SU-DHL-6 (cell line): ENCODE measurements around the gene TLE6.

ENCODE experiments used
- H2AFZ ChIP-seq: fragments of 200-600 bp; sonication (generic); 2 replicates; pipeline ENCODE4 v1.6.1; 2014; ENCODE audit warnings: low read depth, mild to moderate bottlenecking, moderate library complexity, mixed read lengths, antibody characterized with exemption, low read length; ENCODE audit not compliant: severe bottlenecking
- H3F3A ChIP-seq: fragments of 200-600 bp; shearing (Covaris generic); 2 replicates; pipeline ENCODE4 v1.6.0; 2016; ENCODE audit warnings: antibody characterized with exemption, mild to moderate bottlenecking; ENCODE audit not compliant: insufficient read depth
- H3K27ac ChIP-seq: fragments of 200-600 bp; sonication (generic); 2 replicates; pipeline ENCODE4 v1.5.1; 2016; ENCODE audit warnings: low read depth, mild to moderate bottlenecking, low read length, moderate library complexity, mixed read lengths
- H3K27me3 ChIP-seq: fragments of 200-600 bp; sonication (generic), shearing (Covaris generic); 2 replicates; pipeline ENCODE4 v1.6.0; 2014; ENCODE audit warnings: mild to moderate bottlenecking, low read length
- H3K36me3 ChIP-seq: fragments of 200-600 bp; sonication (generic); 2 replicates; pipeline ENCODE4 v1.6.1; 2014; ENCODE audit warnings: mild to moderate bottlenecking, low read length, mixed read lengths
- H3K4me2 ChIP-seq: fragments of 300-600, 200-600 bp; shearing (Covaris generic), sonication (generic); 2 replicates; pipeline ENCODE4 v1.6.0; 2014; ENCODE audit warnings: low read length, low read depth, mild to moderate bottlenecking; ENCODE audit not compliant: poor library complexity, severe bottlenecking
- H3K4me3 ChIP-seq: fragments of 200-600 bp; sonication (generic); 2 replicates; pipeline ENCODE4 v1.5.1; 2014; ENCODE audit warnings: antibody characterized with exemption, low read length, mild to moderate bottlenecking, mixed read lengths; ENCODE audit not compliant: insufficient read depth, poor library complexity, severe bottlenecking
- H3K79me2 ChIP-seq: fragments of 200-600 bp; sonication (generic); 2 replicates; pipeline ENCODE4 v1.6.1; 2014; ENCODE audit warnings: mild to moderate bottlenecking, low read length, moderate library complexity; ENCODE audit not compliant: insufficient read depth
- H3K9ac ChIP-seq: fragments of 200-600 bp; sonication (generic); 2 replicates; pipeline ENCODE4 v1.7.0; 2014; ENCODE audit warnings: mild to moderate bottlenecking, low read length
- H3K9me2 ChIP-seq: fragments of 200-600 bp; sonication (generic); replicated peaks from 2 replicates; pipeline ENCODE4 v1.6.1; 2014; ENCODE audit warnings: low read length; ENCODE audit not compliant: insufficient read depth
- H3K9me3 ChIP-seq: fragments of 200-600 bp; sonication (generic); 2 replicates; pipeline ENCODE4 v1.6.1; 2014; ENCODE audit warnings: low read length, mixed read lengths; ENCODE audit not compliant: insufficient read depth
- H4K20me1 ChIP-seq: fragments of 200-600 bp; sonication (generic); 2 replicates; pipeline ENCODE4 v1.6.1; 2014; ENCODE audit warnings: low read depth, mild to moderate bottlenecking, antibody characterized with exemption, low read length, moderate library complexity, mixed read lengths
- CTCF ChIP-seq: fragments of 200-600 bp; sonication (generic); IDR thresholded peaks from one replicate; pipeline ENCODE4 v1.5.1; 2017; ENCODE audit warnings: antibody characterized with exemption, mild to moderate bottlenecking, low read length, moderate library complexity; ENCODE audit not compliant: insufficient read depth, poor library complexity, severe bottlenecking
- EZH2phosphoT487 ChIP-seq: fragments of 200-600 bp; sonication (generic), shearing (Covaris generic); conservative IDR thresholded peaks from 2 replicates; pipeline ENCODE4 v1.6.1; 2018; ENCODE audit warnings: mild to moderate bottlenecking, antibody characterized with exemption, low read length, moderate library complexity, mixed read lengths

The TLE6 gene

GRCh38 chr19:3017923-3018322 lies 40.6 kb downstream of the TLE6 start:
- no peaks in the 10 kb centered on the region for H3K79me2 ChIP-seq
- H3K4me2 ChIP-seq: no peak overlapping the region
- no peak overlapping the region for H3K27ac ChIP-seq
- no peaks in the 10 kb centered on the region for H3K27me3 ChIP-seq
- H4K20me1 ChIP-seq: no peaks in the 10 kb centered on the region
- TF ChIP-seq EZH2phosphoT487 (no peak), CTCF (no peak)
- no peak overlapping the region for H2AFZ ChIP-seq
- no peaks in the 10 kb centered on the region for H3K9me2 ChIP-seq
- H3K9ac ChIP-seq: no peak overlapping the region
- no peaks in the 10 kb centered on the region for H3K9me3 ChIP-seq
- H3K36me3 ChIP-seq: no peaks in the 10 kb centered on the region
- no peak overlapping the region for H3K4me3 ChIP-seq
- H3F3A ChIP-seq: no peaks in the 10 kb centered on the region

GRCh38 chr19:3019211-3019854 lies 42.0 kb downstream of the TLE6 start:
- H3K4me3 ChIP-seq: no peak overlapping the region
- no peaks in the 10 kb centered on the region for H4K20me1 ChIP-seq
- H3K79me2 ChIP-seq: no peaks in the 10 kb centered on the region
- no peaks in the 10 kb centered on the region for H3K9me2 ChIP-seq
- no peak for TF ChIP-seq CTCF
- no peak for TF ChIP-seq EZH2phosphoT487
- H3K27me3 ChIP-seq: no peaks in the 10 kb centered on the region
- no peaks in the 10 kb centered on the region for H3K36me3 ChIP-seq
- H3K4me2 ChIP-seq: no peak overlapping the region
- H3K27ac ChIP-seq: no peak overlapping the region
- no peaks in the 10 kb centered on the region for H3K9me3 ChIP-seq
- no peaks in the 10 kb centered on the region for H3F3A ChIP-seq
- no peak overlapping the region for H3K9ac ChIP-seq
- H2AFZ ChIP-seq: no peak overlapping the region

GRCh38 chr19:3020321-3020960 lies 43.1 kb downstream of the TLE6 start:
- H3K4me2 ChIP-seq: no peak overlapping the region
- TF ChIP-seq EZH2phosphoT487 (no peak), CTCF (no peak)
- H3K36me3 ChIP-seq: no peaks in the 10 kb centered on the region
- no peaks in the 10 kb centered on the region for H3K27me3 ChIP-seq
- no peak overlapping the region for H3K4me3 ChIP-seq
- H3F3A ChIP-seq: no peaks in the 10 kb centered on the region
- H3K27ac ChIP-seq: no peak overlapping the region
- no peaks in the 10 kb centered on the region for H3K9me3 ChIP-seq
- H4K20me1 ChIP-seq: no peaks in the 10 kb centered on the region
- no peaks in the 10 kb centered on the region for H3K9me2 ChIP-seq
- H3K79me2 ChIP-seq: no peaks in the 10 kb centered on the region
- no peak overlapping the region for H2AFZ ChIP-seq
- H3K9ac ChIP-seq: no peak overlapping the region
